Naive thymus-derived CD4-positive, alpha-beta T cell (primary cell): Measurements from ENCODE around the gene HBM. TPM values are rescaled to one million over a fixed set of nuclear protein-coding genes. Genes with fewer than 3 reads are reported as not detected.
A peak's percentile ranks its signal among the peaks of the same experiment; 100 is the strongest.

Experiments
- ATAC-seq: fragments of 150-1000 bp; cut with Tn5 transposase; 2 replicates; pipeline ENCODE4 v1.10.0; 2021; ENCODE audit warnings: mild to moderate bottlenecking, moderate library complexity
- CTCF ChIA-PET: fragments of 350-600 bp; sonication (Branson Sonifier 250); formaldehyde crosslinking; loops from one replicate; lab custom pipeline; 2021; ENCODE audit warnings: antibody characterized with exemption; lab: Charles Lee
- POLR2A ChIA-PET: fragments of 350-600 bp; sonication (Branson Sonifier 250); formaldehyde crosslinking; loops from one replicate; lab custom pipeline; 2021; ENCODE audit warnings: antibody characterized with exemption, inconsistent platforms; lab: Charles Lee
- DNase-seq, 9 donors: peaks; one replicate each; pipeline versions ENCODE4 v3.0.0 to v3.0.0-alpha.2; 2020 to 2022; ENCODE audit warnings: mixed read lengths in 1 of 9
- H3K27ac ChIP-seq: one replicate; pipeline ENCODE4 v1.7.0; 2013; ENCODE audit warnings: mild to moderate bottlenecking, low read depth, low read length, moderate library complexity
- H3K27me3 ChIP-seq, 2 donors: one replicate each; pipeline ENCODE4 v1.7.0; 2013; ENCODE audit warnings: low read length in 2 of 2, mild to moderate bottlenecking in 2 of 2, moderate library complexity in 2 of 2; ENCODE audit not compliant: control insufficient read depth in 2 of 2, insufficient read depth in 2 of 2
- H3K36me3 ChIP-seq, 3 experiments: 1 replicate in 2 of 3; 2 replicates in 1 of 3; pipeline ENCODE4 v1.7.0; 2013; ENCODE audit warnings: low read length in 3 of 3, mild to moderate bottlenecking in 3 of 3, moderate library complexity in 1 of 3; ENCODE audit not compliant: insufficient read depth in 3 of 3, control insufficient read depth in 2 of 3
- H3K4me1 ChIP-seq, 2 donors: one replicate each; pipeline ENCODE4 v1.7.0; 2013; ENCODE audit warnings: low read length in 2 of 2, mild to moderate bottlenecking in 2 of 2, moderate library complexity in 1 of 2; ENCODE audit not compliant: control insufficient read depth in 2 of 2, insufficient read depth in 2 of 2
- H3K4me3 ChIP-seq: 2 replicates; pipeline ENCODE4 v1.7.0; 2013; ENCODE audit warnings: mild to moderate bottlenecking, low read length
- H3K9me3 ChIP-seq, 3 experiments: 1 replicate in 2 of 3; 2 replicates in 1 of 3; pipeline ENCODE4 v1.7.0; 2013; ENCODE audit warnings: low read length in 3 of 3; ENCODE audit not compliant: control insufficient read depth in 2 of 3
- H3K27ac Mint-ChIP-seq, 9 donors: one replicate each; pipeline ENCODE4 v1.8.0; 2020 to 2022; ENCODE audit warnings: mixed read lengths in 9 of 9, mild to moderate bottlenecking in 8 of 9, moderate library complexity in 5 of 9, inconsistent platforms in 2 of 9
- H3K27me3 Mint-ChIP-seq, 5 donors: one replicate each; pipeline ENCODE4 v1.8.0; 2021 to 2022; ENCODE audit warnings: mixed read lengths in 5 of 5, mild to moderate bottlenecking in 1 of 5
- H3K36me3 Mint-ChIP-seq, 5 donors: one replicate each; pipeline ENCODE4 v1.8.0; 2020 to 2022; ENCODE audit warnings: mixed read lengths in 5 of 5, mild to moderate bottlenecking in 3 of 5, inconsistent platforms in 1 of 5
- H3K4me1 Mint-ChIP-seq, 7 donors: one replicate each; pipeline ENCODE4 v1.8.0; 2020 to 2022; ENCODE audit warnings: mixed read lengths in 7 of 7, mild to moderate bottlenecking in 3 of 7, inconsistent platforms in 1 of 7
- H3K4me3 Mint-ChIP-seq, 10 donors: one replicate each; pipeline ENCODE4 v1.8.0; 2020 to 2022; ENCODE audit warnings: mild to moderate bottlenecking in 10 of 10, mixed read lengths in 10 of 10, moderate library complexity in 6 of 10, inconsistent platforms in 2 of 10
- H3K9me3 Mint-ChIP-seq, 11 donors: one replicate each; pipeline ENCODE4 v1.8.0; 2020 to 2022; ENCODE audit warnings: mixed read lengths in 11 of 11, mild to moderate bottlenecking in 4 of 11, inconsistent platforms in 1 of 11, moderate library complexity in 1 of 11
- intact Hi-C, 2 donors: fragments of 100-400 bp; cut with micrococcal nuclease; formaldehyde crosslinking; loops; one replicate each; pipeline ENCODE4 v1.15.1; 2023
- polyA plus RNA-seq, 2 donors: library from polyadenylated mRNA; unstranded; fragments of 300-500 nt; fragmentation: Illumina TruSeq; gene quantifications; one replicate each; pipeline ENCODE4 v1.2.3, GENCODE V29; 2021
- total RNA-seq, 6 experiments: library from RNA in 5 of 6; stranded (reverse) in 5 of 6; gene quantifications; 1 replicate in 5 of 6; 2 replicates in 1 of 6; pipeline ENCODE4 v1.2.3 and lab custom pipeline; 2021 to 2026

HBM gene
- total and polyA plus RNA-seq, 7 experiments from 2014 or later = not detected

- H3K27ac ChIP-seq = no peak overlapping the region
- no peak overlapping the region for H3K4me3 ChIP-seq
- H3K9me3 ChIP-seq = no peaks in the 10 kb centered on the region
- H3K9me3 Mint-ChIP-seq = peaks cover 0 to 2% (median 0%) of the 10 kb centered on the region in 11 donors
- no peaks in the 10 kb centered on the region for H3K4me1 ChIP-seq
- H3K27ac Mint-ChIP-seq = peak overlapping the region in 1 of 9 donors; percentile 19
- no peaks in the 10 kb centered on the region for H3K27me3 Mint-ChIP-seq
- H3K4me3 Mint-ChIP-seq = no peak overlapping the region
- H3K4me1 Mint-ChIP-seq = peaks cover 0 to 16% (median 3%) of the 10 kb centered on the region in 7 donors
- no peaks in the 10 kb centered on the region for H3K27me3 ChIP-seq
- DNase-seq (no peak), ATAC-seq (no peak)
- ChIA-PET CTCF (no interaction called here), POLR2A (interaction anchor here (0.7 kb wide), 1 partner anchor 110 kb away, joined by 3 read pairs; no protein-coding TSS in a partner anchor)
- H3K36me3 ChIP-seq = peaks cover 0 to 72% (median 5%) of the 10 kb centered on the region in 3 experiments
- intact Hi-C loops = no loop called here
- H3K36me3 Mint-ChIP-seq = peaks cover 2 to 20% (median 7%) of the 10 kb centered on the region in 5 donors
Measured at GRCh38 chr16:212999-213398, 47.2 kb downstream of the HBM start.

Other genes starting within 250 kb of the HBM start
- gene POLR3K, start 112.4 kb upstream of the HBM start, total RNA-seq = 10 to 100 TPM in 4 of 5 experiments, 1 to 10 TPM in 1; 8.5 to 45.4 (median 18.9) TPM
- 10 to 100 TPM; 20.4 to 28.6 TPM for gene POLR3K, start 112.4 kb upstream of the HBM start, polyA plus RNA-seq
- 10 to 100 TPM in 4 of 5 experiments, 1 to 10 TPM in 1; 9.8 to 57.4 (median 11.7) TPM for gene SNRNP25, start 112.2 kb upstream of the HBM start, total RNA-seq
- gene SNRNP25, start 112.2 kb upstream of the HBM start, polyA plus RNA-seq = 10 to 100 TPM; 20.5 to 21.5 TPM
- 1 to 10 TPM in 1 of 5 experiments, under 1 TPM in 1, not detected in 3; 0.66 to 1.6 TPM for gene RHBDF1, start 93.3 kb upstream of the HBM start, total RNA-seq
- gene RHBDF1, start 93.3 kb upstream of the HBM start, polyA plus RNA-seq = not detected
- 10 to 100 TPM; 17.5 to 59.5 (median 25.4) TPM for gene MPG, start 87.8 kb upstream of the HBM start, total RNA-seq
- gene MPG, start 87.8 kb upstream of the HBM start, polyA plus RNA-seq = 10 to 100 TPM; 50.5 to 52.3 TPM
- 10 to 100 TPM; 33.7 to 53.1 (median 38.0) TPM for gene NPRL3, start 27.3 kb upstream of the HBM start, total RNA-seq
- 10 to 100 TPM in 1 of 2 donors, 1 to 10 TPM in 1; 9.9 to 19.6 TPM for gene NPRL3, start 27.3 kb upstream of the HBM start, polyA plus RNA-seq
- gene HBZ, start 13.3 kb upstream of the HBM start, total RNA-seq = not detected
- gene HBZ, start 13.3 kb upstream of the HBM start, polyA plus RNA-seq = not detected
- gene HBA2, start 6.9 kb downstream of the HBM start, total RNA-seq = 10 to 100 TPM in 1 of 5 experiments, 1 to 10 TPM in 1, under 1 TPM in 1, not detected in 2; 0.68 to 10.4 (median 1.1) TPM
- gene HBA2, start 6.9 kb downstream of the HBM start, polyA plus RNA-seq = under 1 TPM in 1 of 2 donors, not detected in 1; 0.63 TPM
- gene HBA1, start 10.7 kb downstream of the HBM start, total RNA-seq = 10 to 100 TPM in 1 of 5 experiments, 1 to 10 TPM in 2, not detected in 2; 1.1 to 33.5 (median 2.2) TPM
- not detected for gene HBA1, start 10.7 kb downstream of the HBM start, polyA plus RNA-seq
- not detected for gene HBQ1, start 14.5 kb downstream of the HBM start, total RNA-seq
- not detected for gene HBQ1, start 14.5 kb downstream of the HBM start, polyA plus RNA-seq
- gene LUC7L, start 63.5 kb downstream of the HBM start, total RNA-seq = 100 to 1,000 TPM in 4 of 5 experiments, 10 to 100 TPM in 1; 64.7 to 177 (median 154) TPM
- 10 to 100 TPM in 1 of 2 donors, 1 to 10 TPM in 1; 6.9 to 16.3 TPM for gene LUC7L, start 63.5 kb downstream of the HBM start, polyA plus RNA-seq
- 10 to 100 TPM; 30.4 to 43.9 (median 32.9) TPM for gene FAM234A, start 68.8 kb downstream of the HBM start, total RNA-seq
- 10 to 100 TPM; 31.3 to 42.2 TPM for gene FAM234A, start 68.8 kb downstream of the HBM start, polyA plus RNA-seq
- under 1 TPM in 2 of 5 experiments, not detected in 3; 0.17 to 0.22 TPM for gene RGS11, start 110.0 kb downstream of the HBM start, total RNA-seq
- not detected for gene RGS11, start 110.0 kb downstream of the HBM start, polyA plus RNA-seq
- gene ARHGDIG, start 114.6 kb downstream of the HBM start, total RNA-seq = 1 to 10 TPM in 3 of 5 experiments, not detected in 2; 1.2 to 2.1 (median 1.4) TPM
- gene ARHGDIG, start 114.6 kb downstream of the HBM start, polyA plus RNA-seq = not detected
- under 1 TPM in 1 of 5 experiments, not detected in 4; 0.42 TPM for gene PDIA2, start 117.2 kb downstream of the HBM start, total RNA-seq
- not detected for gene PDIA2, start 117.2 kb downstream of the HBM start, polyA plus RNA-seq
- gene AXIN1, start 186.7 kb downstream of the HBM start, total RNA-seq = 10 to 100 TPM; 25.6 to 45.9 (median 37.5) TPM
- 1 to 10 TPM; 1.2 to 2.5 TPM for gene AXIN1, start 186.7 kb downstream of the HBM start, polyA plus RNA-seq
- 10 to 100 TPM; 21.9 to 86.2 (median 26.5) TPM for gene MRPL28, start 204.6 kb downstream of the HBM start, total RNA-seq
- 10 to 100 TPM; 44.1 to 71.7 TPM for gene MRPL28, start 204.6 kb downstream of the HBM start, polyA plus RNA-seq
- gene PGAP6, start 216.0 kb downstream of the HBM start, total RNA-seq = 100 to 1,000 TPM in 1 of 5 experiments, 10 to 100 TPM in 4; 32.2 to 107 (median 89.4) TPM
- gene PGAP6, start 216.0 kb downstream of the HBM start, polyA plus RNA-seq = 10 to 100 TPM; 17.0 to 52.4 TPM
- 10 to 100 TPM; 40.2 to 58.1 (median 42.9) TPM for gene NME4, start 231.2 kb downstream of the HBM start, total RNA-seq
- 10 to 100 TPM; 76.7 to 88.6 TPM for gene NME4, start 231.2 kb downstream of the HBM start, polyA plus RNA-seq
- gene DECR2, start 235.9 kb downstream of the HBM start, total RNA-seq = 10 to 100 TPM in 3 of 5 experiments, 1 to 10 TPM in 2; 7.9 to 13.8 (median 11.6) TPM
- 1 to 10 TPM; 7.8 to 7.9 TPM for gene DECR2, start 235.9 kb downstream of the HBM start, polyA plus RNA-seq